HG02623 (cell line): ENCODE data around the gene GADD45B.
"Not testable (repeated sequence)": the region's sequence is repeated elsewhere in the genome, so short reads cannot be mapped to it uniquely, and the experiment has no call there.

Source experiments
- ATAC-seq: cut with Tn5 transposase; IDR thresholded peaks from one replicate; pipeline ENCODE4 v1.9.1; 2021; ENCODE audit warnings: moderate library complexity; ENCODE audit not compliant: unreplicated experiment

The GADD45B gene

GRCh38 chr19:2443785-2444182, 32.1 kb upstream of the GADD45B start:
- ATAC-seq = no peak

GRCh38 chr19:2444251-2445002, 31.5 kb upstream of the GADD45B start:
- ATAC-seq = no peak

GRCh38 chr19:2446381-2446780, 29.5 kb upstream of the GADD45B start:
- no peak for ATAC-seq

GRCh38 chr19:2449019-2449418, 26.9 kb upstream of the GADD45B start:
- ATAC-seq = no peak

GRCh38 chr19:2451138-2451537, 24.8 kb upstream of the GADD45B start:
- ATAC-seq = no peak

GRCh38 chr19:2451741-2452140, 24.2 kb upstream of the GADD45B start:
- no peak for ATAC-seq

GRCh38 chr19:2453431-2454025, 22.4 kb upstream of the GADD45B start:
- no peak for ATAC-seq

- no peak for ATAC-seq
Measured at GRCh38 chr19:2454199-2454961, 21.5 kb upstream of the GADD45B start.

- ATAC-seq = no peak
Measured at GRCh38 chr19:2454962-2455850, 20.7 kb upstream of the GADD45B start.

- ATAC-seq = peak; percentile 17
Measured at GRCh38 chr19:2455851-2456570, 19.9 kb upstream of the GADD45B start.

GRCh38 chr19:2457394-2458037, 18.4 kb upstream of the GADD45B start:
- ATAC-seq = no peak

- ATAC-seq = no peak
Measured at GRCh38 chr19:2458054-2458453, 17.9 kb upstream of the GADD45B start.

GRCh38 chr19:2458776-2459175, 17.2 kb upstream of the GADD45B start:
- not testable (repeated sequence) for ATAC-seq

- no peak for ATAC-seq
Measured at GRCh38 chr19:2460245-2460644, 15.7 kb upstream of the GADD45B start.

GRCh38 chr19:2461751-2462634, 13.9 kb upstream of the GADD45B start:
- no peak for ATAC-seq

- no peak for ATAC-seq
Measured at GRCh38 chr19:2462635-2463421, 13.1 kb upstream of the GADD45B start.

- not testable (repeated sequence) for ATAC-seq
Measured at GRCh38 chr19:2463694-2464093, 12.2 kb upstream of the GADD45B start.

GRCh38 chr19:2464389-2464788, 11.5 kb upstream of the GADD45B start:
- no peak for ATAC-seq
